Colonic mucosa (tissue), 4 donors: Measurements from ENCODE around the gene GPR33. TPM values are rescaled to one million over a fixed set of nuclear protein-coding genes. Genes with fewer than 3 reads are reported as not detected.

Experiments used
- DNase-seq: peaks from one replicate; pipeline ENCODE4 v3.0.0-alpha.2; 2020
- H3K27ac ChIP-seq: fragments of 200-600 bp; one replicate; pipeline ENCODE4 v1.8.0; 2021
- H3K27me3 ChIP-seq: fragments of 200-600 bp; one replicate; pipeline ENCODE4 v1.8.0; 2021
- H3K36me3 ChIP-seq: fragments of 200-600 bp; one replicate; pipeline ENCODE4 v1.8.0; 2021
- H3K4me1 ChIP-seq: fragments of 200-600 bp; one replicate; pipeline ENCODE4 v1.8.0; 2021; ENCODE audit warnings: mild to moderate bottlenecking
- H3K4me3 ChIP-seq: fragments of 200-600 bp; one replicate; pipeline ENCODE4 v1.8.0; 2021
- H3K9ac ChIP-seq, 2 donors: one replicate each; pipeline ENCODE4 v1.7.0; 2013; ENCODE audit warnings: control low read depth in 2 of 2, low read depth in 2 of 2, low read length in 2 of 2
- H3K9me3 ChIP-seq: fragments of 200-600 bp; one replicate; pipeline ENCODE4 v1.8.0; 2021
- CTCF ChIP-seq: fragments of 200-600 bp; IDR thresholded peaks from one replicate; pipeline ENCODE4 v1.8.0; 2022; ENCODE audit warnings: antibody characterized with exemption, mild to moderate bottlenecking
- intact Hi-C: fragments of 100-400 bp; cut with DNase I; formaldehyde crosslinking; loops from one replicate; pipeline ENCODE4 v1.14.1; 2022
- total RNA-seq, 2 donors: library from RNA; stranded (reverse); fragmentation: NEBNext Ultra II Directional in 1 of 2; extraction: Animal tissue kit (Norgen Biotek cat#: 25700) in 1 of 2; gene quantifications; one replicate each; pipeline ENCODE4 v1.2.1, GENCODE V29; 2021
- donor health status: healthy.
- donor health status: DM: no; HTN: no; CAD: no.
- donor health status: DM: no; HTN: no; CAD: no.

The GPR33 gene
- total RNA-seq, 2 donors from 2014 or later, result not detected

- intact Hi-C loops, result no loop called here
- H3K4me1 ChIP-seq, result no peaks in the 10 kb centered on the region
- H3K27me3 ChIP-seq, result no peaks in the 10 kb centered on the region
- H3K36me3 ChIP-seq, result no peaks in the 10 kb centered on the region
- H3K4me3 ChIP-seq, result no peak overlapping the region
- no peaks in the 10 kb centered on the region for H3K9me3 ChIP-seq
- TF ChIP-seq CTCF, result no peak
- no peak for DNase-seq
- no peak overlapping the region for H3K27ac ChIP-seq
- no peak overlapping the region for H3K9ac ChIP-seq
These were observed 7.7 kb downstream of the GPR33 start for GRCh38 chr14:31480156-31480555.

GRCh38 chr14:31479027-31479426, 8.8 kb downstream of the GPR33 start:
- Histone ChIP-seq H3K9me3 (no peaks in the 10 kb centered on the region), H3K27ac (no peak overlapping the region), H3K36me3 (no peaks in the 10 kb centered on the region), H3K27me3 (no peaks in the 10 kb centered on the region), H3K4me1 (no peaks in the 10 kb centered on the region), H3K9ac (no peak overlapping the region), H3K4me3 (no peak overlapping the region)
- TF ChIP-seq CTCF, result no peak
- DNase-seq, result no peak
- intact Hi-C loops, result no loop called here

GRCh38 chr14:31477248-31477647, 10.6 kb downstream of the GPR33 start:
- DNase-seq, result no peak

GRCh38 chr14:31476131-31476866, 11.5 kb downstream of the GPR33 start:
- no peak for DNase-seq
- H3K9ac ChIP-seq, result no peak overlapping the region
- no peak overlapping the region for H3K27ac ChIP-seq
- H3K36me3 ChIP-seq, result no peaks in the 10 kb centered on the region
- H3K4me1 ChIP-seq, result no peaks in the 10 kb centered on the region
- no peak overlapping the region for H3K4me3 ChIP-seq
- no peak for TF ChIP-seq CTCF
- intact Hi-C loops, result no loop called here
- no peaks in the 10 kb centered on the region for H3K9me3 ChIP-seq
- H3K27me3 ChIP-seq, result no peaks in the 10 kb centered on the region

More at GRCh38 chr14:31477248-31477647, 10.6 kb downstream of the GPR33 start:
- Histone ChIP-seq H3K27me3 (no peaks in the 10 kb centered on the region), H3K4me1 (no peaks in the 10 kb centered on the region), H3K36me3 (no peaks in the 10 kb centered on the region), H3K9me3 (no peaks in the 10 kb centered on the region), H3K4me3 (no peak overlapping the region), H3K27ac (no peak overlapping the region), H3K9ac (no peak overlapping the region)
- TF ChIP-seq CTCF, result no peak
- intact Hi-C loops, result no loop called here

- no peak overlapping the region for H3K27ac ChIP-seq
- no peak for TF ChIP-seq CTCF
These were observed 21.3 kb downstream of the GPR33 start for GRCh38 chr14:31466554-31466953.

More at GRCh38 chr14:31466554-31466953, 21.3 kb downstream of the GPR33 start:
- intact Hi-C loops, result no loop called here
- H3K4me1 ChIP-seq, result no peaks in the 10 kb centered on the region
- H3K9ac ChIP-seq, result no peak overlapping the region
- no peak overlapping the region for H3K4me3 ChIP-seq
- no peak for DNase-seq
- no peaks in the 10 kb centered on the region for H3K27me3 ChIP-seq
- no peaks in the 10 kb centered on the region for H3K36me3 ChIP-seq
- no peaks in the 10 kb centered on the region for H3K9me3 ChIP-seq
